GM18526 (cell line): ENCODE data around the gene SFXN2.

Experiments
- POLR2A ChIP-seq: IDR thresholded peaks from 3 replicates; pipeline ENCODE4 v1.6.1; 2011; ENCODE audit not compliant: insufficient read length; ENCODE audit errors: extremely low read depth

The SFXN2 gene

GRCh38 chr10:102759497-102760210, 45.2 kb downstream of the SFXN2 start:
- no peak for TF ChIP-seq POLR2A

- TF ChIP-seq POLR2A = no peak
These were observed 47.5 kb downstream of the SFXN2 start for GRCh38 chr10:102761981-102762380.

GRCh38 chr10:102762401-102763015, 48.1 kb downstream of the SFXN2 start:
- TF ChIP-seq POLR2A = no peak

GRCh38 chr10:102763037-102763607, 48.7 kb downstream of the SFXN2 start:
- TF ChIP-seq POLR2A = no peak

- TF ChIP-seq POLR2A = no peak
These were observed 50.2 kb downstream of the SFXN2 start for GRCh38 chr10:102764470-102765161.

- no peak for TF ChIP-seq POLR2A
These were observed 50.9 kb downstream of the SFXN2 start for GRCh38 chr10:102765336-102765735.

- no peak for TF ChIP-seq POLR2A
These were observed 53.2 kb downstream of the SFXN2 start for GRCh38 chr10:102767428-102768160.

GRCh38 chr10:102769375-102770107, 55.1 kb downstream of the SFXN2 start:
- TF ChIP-seq POLR2A = no peak

- no peak for TF ChIP-seq POLR2A
These were observed 55.7 kb downstream of the SFXN2 start for GRCh38 chr10:102770108-102770482.

- no peak for TF ChIP-seq POLR2A
These were observed 56.4 kb downstream of the SFXN2 start for GRCh38 chr10:102770792-102771191.

- no peak for TF ChIP-seq POLR2A
These were observed 58.9 kb downstream of the SFXN2 start for GRCh38 chr10:102773320-102773719.

GRCh38 chr10:102773986-102774385, 59.5 kb downstream of the SFXN2 start:
- no peak for TF ChIP-seq POLR2A

- no peak for TF ChIP-seq POLR2A
These were observed 60.9 kb downstream of the SFXN2 start for GRCh38 chr10:102775201-102775934.

- no peak for TF ChIP-seq POLR2A
These were observed 61.7 kb downstream of the SFXN2 start for GRCh38 chr10:102775935-102776669.
